Dermis blood vessel endothelial cell (primary cell): ENCODE results near the gene CNTRL. TPM values are rescaled to one million over a fixed set of nuclear protein-coding genes. Genes with fewer than 3 reads are reported as not detected.

Source experiments
- total RNA-seq: library from RNA; depleted of rRNA; stranded (reverse); fragments of >200 nt; gene quantifications from 2 replicates; pipeline ENCODE4 v1.2.3, GENCODE V29; 2014

CNTRL gene
- total RNA-seq, 1 donor from 2014 or later, result 15.1 TPM

Other genes starting within 250 kb of the CNTRL start
- 21.8 and 33.9 TPM in 2 replicates for gene PSMD5, start 232.0 kb upstream of the CNTRL start, total RNA-seq
- 20.4 and 81.7 TPM in 2 replicates for gene PHF19, start 197.8 kb upstream of the CNTRL start, total RNA-seq
- gene TRAF1, start 148.2 kb upstream of the CNTRL start, total RNA-seq, result 1.1 and 4.4 TPM in 2 replicates
- gene C5, start 24.7 kb upstream of the CNTRL start, total RNA-seq, result 2.2 and 2.6 TPM in 2 replicates
- gene RAB14, start 126.9 kb downstream of the CNTRL start, total RNA-seq, result 28.9 and 54.8 TPM in 2 replicates
- 350 and 1,127 TPM in 2 replicates for gene GSN, start 193.2 kb downstream of the CNTRL start, total RNA-seq